GM12873 (cell line): ENCODE results near the gene BRAF.

ENCODE experiments used
- TF ChIP-seq, protein P1 (sequence below): IDR thresholded peaks from 2 replicates; pipeline ENCODE4 v1.5.1; 2012; ENCODE audit warnings: low read depth, mild to moderate bottlenecking, moderate library complexity, low read length, control low read depth; ENCODE audit not compliant: insufficient read depth; ENCODE audit errors: missing control alignments

BRAF gene

DNA sequence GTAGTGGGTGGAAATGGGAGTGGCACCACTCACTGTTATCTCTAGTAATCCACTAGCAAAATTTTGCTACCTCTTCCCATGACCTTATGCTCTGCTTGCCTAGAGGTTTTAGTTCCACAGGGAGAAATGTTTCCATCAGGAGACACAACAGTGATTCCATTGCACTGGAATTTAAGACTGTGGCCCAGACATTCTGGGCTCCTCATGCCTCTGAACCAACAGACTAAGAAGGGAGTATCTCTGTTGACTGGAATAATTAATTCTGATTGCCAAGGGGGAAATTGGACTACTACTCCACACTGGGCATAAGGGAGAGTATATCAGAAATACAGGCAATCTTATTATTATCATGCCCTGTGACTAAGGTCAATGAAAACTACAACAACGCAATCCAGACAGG is 16.2 kb upstream of the BRAF start:
- TF ChIP-seq, protein P1, sequence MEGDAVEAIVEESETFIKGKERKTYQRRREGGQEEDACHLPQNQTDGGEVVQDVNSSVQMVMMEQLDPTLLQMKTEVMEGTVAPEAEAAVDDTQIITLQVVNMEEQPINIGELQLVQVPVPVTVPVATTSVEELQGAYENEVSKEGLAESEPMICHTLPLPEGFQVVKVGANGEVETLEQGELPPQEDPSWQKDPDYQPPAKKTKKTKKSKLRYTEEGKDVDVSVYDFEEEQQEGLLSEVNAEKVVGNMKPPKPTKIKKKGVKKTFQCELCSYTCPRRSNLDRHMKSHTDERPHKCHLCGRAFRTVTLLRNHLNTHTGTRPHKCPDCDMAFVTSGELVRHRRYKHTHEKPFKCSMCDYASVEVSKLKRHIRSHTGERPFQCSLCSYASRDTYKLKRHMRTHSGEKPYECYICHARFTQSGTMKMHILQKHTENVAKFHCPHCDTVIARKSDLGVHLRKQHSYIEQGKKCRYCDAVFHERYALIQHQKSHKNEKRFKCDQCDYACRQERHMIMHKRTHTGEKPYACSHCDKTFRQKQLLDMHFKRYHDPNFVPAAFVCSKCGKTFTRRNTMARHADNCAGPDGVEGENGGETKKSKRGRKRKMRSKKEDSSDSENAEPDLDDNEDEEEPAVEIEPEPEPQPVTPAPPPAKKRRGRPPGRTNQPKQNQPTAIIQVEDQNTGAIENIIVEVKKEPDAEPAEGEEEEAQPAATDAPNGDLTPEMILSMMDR: no peak

- TF ChIP-seq, protein P1: no peak
Measured at GRCh38 chr7:140937702-140938264, 13.1 kb upstream of the BRAF start.

GRCh38 chr7:140928491-140929309 is 4.0 kb upstream of the BRAF start:
- TF ChIP-seq, protein P1: no peak

DNA sequence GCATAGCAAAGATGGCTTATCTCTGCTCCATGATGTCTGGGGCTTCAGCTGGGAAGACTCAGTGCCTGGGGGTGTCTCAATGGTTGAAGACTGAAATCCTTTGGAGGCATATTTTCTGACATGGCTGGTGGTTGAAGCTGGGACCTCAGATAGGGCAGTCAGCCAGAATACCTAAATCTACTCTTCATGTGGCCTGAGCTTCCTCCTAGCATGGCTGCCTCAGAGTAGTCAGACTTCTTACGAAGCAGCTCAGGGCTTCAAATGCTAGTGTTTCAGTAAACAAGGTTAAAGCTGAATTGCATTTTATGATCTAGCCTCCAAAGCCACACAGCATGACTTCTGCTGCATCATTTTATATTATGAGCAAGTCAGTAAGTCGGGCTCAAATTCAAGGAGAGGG is 2.6 kb upstream of the BRAF start:
- TF ChIP-seq, protein P1: no peak

- TF ChIP-seq, protein P1: no peak
Measured at GRCh38 chr7:140926021-140926817, 1.5 kb upstream of the BRAF start.

- TF ChIP-seq, protein P1: peak; percentile 49
Measured at GRCh38 chr7:140924019-140924820, 509 bp downstream of the BRAF start.
